HS-5 (cell line): ENCODE measurements around the gene CCDC89.

ENCODE experiments used
- DNase-seq: peaks from one replicate; pipeline ENCODE4 v3.0.0-alpha.2; 2012; ENCODE audit warnings: low read depth

CCDC89 gene

GRCh38 chr11:85685820-85686459, at the start of gene CCDC89:
TSS of gene CCDC89 (minus strand) at chr11:85686195. CDS start at chr11:85686130, 65 bp downstream.
- no peak for DNase-seq

DNA sequence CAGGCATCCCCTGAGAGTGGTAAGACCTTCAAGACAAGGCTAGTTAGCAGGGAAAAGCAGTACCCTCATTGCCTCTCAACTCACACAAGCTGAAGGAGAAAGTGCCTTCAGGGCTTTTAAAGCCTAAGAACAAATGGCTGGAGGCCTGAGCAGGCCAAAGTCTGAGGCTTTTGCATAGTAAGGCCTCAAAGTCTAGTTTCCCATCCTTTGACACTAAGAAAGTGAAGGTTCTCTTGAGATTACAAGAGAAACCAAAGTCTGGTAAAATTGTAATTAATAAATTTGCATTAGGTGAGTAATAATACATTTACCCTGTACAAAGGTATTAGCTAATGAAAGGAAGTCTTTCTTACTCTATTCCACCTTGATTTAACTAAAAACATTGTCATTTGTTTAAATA, 47.0 kb upstream of the CCDC89 start:
- no peak for DNase-seq

DNA sequence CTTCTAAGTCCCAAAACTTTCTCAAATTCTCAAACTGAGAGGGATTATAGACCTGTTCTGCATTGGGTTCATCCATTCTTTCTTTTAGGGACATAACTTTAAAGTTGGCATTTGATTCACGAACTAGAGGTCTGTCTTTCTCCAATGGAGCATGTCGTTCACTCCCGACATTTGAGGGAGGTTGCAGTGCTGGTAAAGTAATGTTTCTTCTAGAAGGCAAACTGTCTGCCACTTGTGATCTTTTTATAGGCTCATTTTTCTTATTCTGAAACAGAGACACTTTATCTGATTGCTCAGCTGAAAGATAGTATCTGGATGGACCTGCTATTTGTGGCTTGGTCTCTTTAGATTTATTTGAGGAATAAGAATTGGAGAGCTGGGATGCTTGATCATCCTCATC, 40.4 kb upstream of the CCDC89 start:
- no peak for DNase-seq

DNA sequence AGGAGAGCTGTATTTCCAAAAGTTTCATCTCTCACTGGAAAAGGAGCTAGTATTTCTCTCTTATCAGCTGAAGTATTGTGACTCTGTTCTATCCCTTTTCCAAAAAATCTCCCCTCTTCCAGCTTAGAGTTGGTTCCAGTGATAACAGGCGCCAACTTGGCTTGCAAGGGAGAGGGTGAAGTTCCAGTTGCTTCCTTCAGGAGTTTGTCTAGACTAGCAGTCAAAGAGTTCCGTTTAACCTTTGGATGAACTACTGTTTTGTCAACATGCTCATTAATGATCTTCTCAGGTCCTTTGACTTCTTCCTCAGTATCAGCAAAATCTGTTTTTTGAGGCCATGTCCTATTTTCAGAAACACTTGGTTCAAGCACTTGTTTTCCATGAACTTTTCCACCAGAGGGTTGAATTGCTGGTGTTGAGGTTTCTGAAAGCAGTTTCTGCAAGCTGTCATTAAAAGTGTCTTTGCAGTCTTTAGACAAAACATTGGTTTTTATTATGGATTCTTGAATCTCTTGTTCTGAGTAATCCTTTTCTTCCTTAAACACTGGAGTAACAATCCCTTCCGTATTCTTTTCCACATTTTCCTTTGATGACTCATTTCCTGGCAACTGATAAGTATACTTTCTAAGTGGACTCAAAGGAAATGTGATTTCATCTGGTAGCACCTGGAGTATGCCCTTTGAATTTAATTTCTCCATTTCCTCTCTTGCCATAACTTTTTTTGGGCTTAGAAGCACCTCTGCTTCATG, 39.7 kb upstream of the CCDC89 start:
- DNase-seq: peak; percentile 94

DNA sequence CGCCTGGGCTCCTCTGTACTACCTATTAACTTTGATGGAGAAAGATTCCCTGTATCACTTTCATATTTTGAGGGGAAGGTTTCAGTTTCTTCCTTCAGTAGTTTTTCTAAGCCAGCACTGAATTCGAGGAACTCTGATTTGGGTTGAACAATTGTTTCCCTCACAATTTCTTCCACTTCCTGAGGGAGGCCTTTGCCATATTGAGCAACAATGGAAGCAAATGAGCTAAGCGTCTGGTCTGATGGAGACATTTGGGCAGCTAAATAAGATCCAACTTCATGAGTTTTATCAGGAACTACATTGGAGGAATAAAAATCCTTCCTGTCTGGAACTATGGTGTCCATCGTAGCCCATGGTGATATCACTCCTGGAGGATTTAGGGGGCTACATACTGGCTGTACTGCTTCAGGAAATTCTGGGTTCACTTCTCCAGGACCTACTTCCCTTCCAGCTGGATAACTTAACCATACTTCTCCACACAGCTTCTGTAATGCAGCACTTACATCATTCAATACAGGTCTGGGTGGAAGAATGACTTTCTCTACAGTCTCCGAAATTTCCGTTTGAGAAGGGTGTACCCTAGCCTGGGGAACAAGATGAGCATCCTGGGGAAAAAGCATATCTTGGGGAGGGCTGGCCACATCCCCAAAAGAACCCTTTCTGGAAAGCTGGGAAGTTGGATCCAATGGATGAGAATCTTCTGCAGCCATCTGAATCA, 38.9 kb upstream of the CCDC89 start:
- DNase-seq: no peak

DNA sequence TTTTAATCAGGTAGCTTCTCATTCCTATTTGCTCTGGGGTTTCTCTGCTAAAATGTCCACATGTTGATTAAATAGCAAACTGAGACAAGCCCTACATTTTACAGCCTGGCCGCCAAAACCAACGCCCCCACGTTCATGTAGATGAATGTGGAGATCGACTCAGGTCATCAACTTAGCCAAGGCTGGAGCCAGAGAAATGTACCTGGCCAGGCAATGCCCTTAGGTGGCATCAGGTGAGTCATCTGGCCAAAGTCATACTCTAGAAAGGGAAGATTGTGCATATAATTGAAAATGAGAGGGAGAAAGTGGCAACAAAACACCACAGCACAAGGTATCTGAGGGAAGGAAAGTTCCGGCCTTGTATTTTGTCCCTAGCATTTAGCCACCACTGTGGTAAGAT, 37.1 kb upstream of the CCDC89 start:
- DNase-seq: no peak

DNA sequence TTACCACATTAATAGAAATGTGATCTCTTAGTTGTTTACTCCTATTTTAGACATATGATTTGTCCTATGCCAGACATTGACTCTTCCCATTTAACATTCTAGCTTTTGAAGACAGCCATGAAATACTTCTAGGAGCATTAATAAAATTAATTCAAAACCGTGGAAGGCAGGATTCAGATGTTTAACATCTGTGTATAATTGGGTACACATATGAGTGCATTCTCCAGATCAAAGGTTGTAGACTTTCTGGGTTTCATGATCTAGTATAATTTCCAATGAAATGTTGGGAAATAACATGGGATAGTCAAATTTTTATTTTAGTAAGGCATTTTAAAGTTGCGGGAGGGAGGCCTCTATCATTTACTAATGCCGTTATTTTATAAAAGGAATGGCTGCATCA, 35.2 kb upstream of the CCDC89 start:
- DNase-seq: no peak

- peak; percentile 99 for DNase-seq
Observed at GRCh38 chr11:85718991-85719807, 33.2 kb upstream of the CCDC89 start.

- no peak for DNase-seq
Observed at GRCh38 chr11:85718126-85718943, 32.3 kb upstream of the CCDC89 start.

- no peak for DNase-seq
Observed at GRCh38 chr11:85717429-85717828, 31.4 kb upstream of the CCDC89 start.

DNA sequence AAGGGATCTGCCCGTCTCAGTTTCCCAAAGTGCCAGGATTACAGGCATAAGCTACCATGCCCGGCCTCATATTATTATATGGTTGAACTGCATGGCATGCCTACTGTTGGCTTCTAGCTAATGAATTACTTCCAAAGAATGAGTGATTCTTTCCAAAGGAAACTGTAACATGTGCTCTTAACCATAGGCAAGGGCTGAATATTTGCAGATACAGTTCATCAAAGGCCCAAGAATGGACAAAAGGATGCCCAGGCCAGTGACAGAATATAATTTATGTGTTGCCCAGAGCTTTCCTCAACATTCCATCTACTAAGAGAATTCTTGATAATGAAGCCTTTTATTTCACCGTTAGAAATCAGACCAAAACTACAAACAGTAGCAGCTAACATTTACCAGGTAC, 27.0 kb upstream of the CCDC89 start:
- DNase-seq: no peak

DNA sequence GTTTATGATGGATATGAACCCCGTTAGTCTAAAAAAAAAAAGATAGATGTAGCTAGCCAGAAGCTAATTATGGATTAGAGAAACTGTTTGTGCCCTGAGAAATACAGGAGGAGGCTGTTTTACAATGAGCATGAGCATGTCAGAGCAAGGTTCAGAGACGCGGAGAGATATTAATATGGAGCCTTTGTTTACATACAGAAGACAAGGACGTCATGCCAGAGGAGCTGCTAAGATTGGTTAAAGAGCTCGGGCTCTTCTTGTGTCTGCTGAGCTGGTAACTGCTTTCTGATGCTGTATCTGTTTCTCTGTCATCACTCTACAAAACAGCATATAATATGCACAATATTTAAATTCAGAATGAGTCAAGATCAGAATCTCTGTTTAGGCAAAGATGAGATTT, 24.9 kb upstream of the CCDC89 start:
- no peak for DNase-seq

DNA sequence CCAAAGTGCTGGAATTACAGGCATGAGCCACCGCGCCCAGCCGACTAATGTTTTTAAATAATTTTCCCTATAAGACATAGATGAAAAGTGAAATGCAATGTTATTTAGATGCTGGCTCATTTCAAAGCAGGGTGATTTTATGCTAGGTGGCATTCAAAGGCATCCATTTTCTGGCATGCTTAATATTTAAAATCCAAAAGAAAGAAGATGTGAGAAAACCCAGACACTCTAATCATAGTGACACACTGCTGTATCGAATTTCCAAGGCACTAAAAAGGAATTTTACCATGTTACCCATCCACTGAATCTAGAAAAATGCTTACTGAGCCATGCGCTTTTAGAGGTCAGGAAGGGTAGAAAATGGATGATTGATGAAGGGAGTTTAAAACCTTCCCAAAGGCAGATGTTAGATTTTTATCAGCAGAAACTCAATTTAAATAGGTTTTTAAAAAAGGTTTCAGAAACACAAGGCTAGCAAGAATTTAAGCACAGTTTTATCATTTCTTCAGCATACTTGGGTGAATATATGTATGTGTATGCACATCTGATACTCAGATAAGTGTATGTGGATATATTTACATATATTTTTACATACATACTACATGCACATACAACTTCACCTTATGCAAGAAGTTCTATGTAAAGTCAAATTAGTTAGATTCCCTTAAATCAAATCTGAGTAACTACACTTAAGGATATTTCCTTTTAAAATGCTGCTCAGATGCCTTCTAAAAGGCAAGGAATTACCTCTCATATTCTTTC, 24.1 kb upstream of the CCDC89 start:
- no peak for DNase-seq

- no peak for DNase-seq
Observed at GRCh38 chr11:85705800-85706199, 19.8 kb upstream of the CCDC89 start.

DNA sequence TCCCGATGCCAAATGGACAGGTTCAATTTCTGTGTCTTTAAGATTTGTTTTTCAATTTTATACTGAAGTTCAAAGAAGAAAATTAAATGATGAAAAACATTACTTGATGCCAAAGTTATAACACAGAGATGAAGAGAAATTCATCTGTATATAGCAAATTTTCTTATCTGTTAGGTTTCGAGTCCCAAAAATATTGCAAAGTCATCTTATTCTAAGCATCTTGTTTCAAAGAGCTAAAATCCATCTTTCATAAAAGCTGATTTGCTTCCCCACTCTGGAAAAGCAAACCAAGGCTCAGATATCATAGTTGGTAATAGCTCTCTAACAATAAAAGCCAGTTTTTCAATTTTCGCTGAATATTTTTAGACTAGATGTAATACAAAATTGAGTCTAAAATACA, 19.0 kb upstream of the CCDC89 start:
- no peak for DNase-seq

GRCh38 chr11:85699957-85700741, 14.2 kb upstream of the CCDC89 start:
- no peak for DNase-seq

DNA sequence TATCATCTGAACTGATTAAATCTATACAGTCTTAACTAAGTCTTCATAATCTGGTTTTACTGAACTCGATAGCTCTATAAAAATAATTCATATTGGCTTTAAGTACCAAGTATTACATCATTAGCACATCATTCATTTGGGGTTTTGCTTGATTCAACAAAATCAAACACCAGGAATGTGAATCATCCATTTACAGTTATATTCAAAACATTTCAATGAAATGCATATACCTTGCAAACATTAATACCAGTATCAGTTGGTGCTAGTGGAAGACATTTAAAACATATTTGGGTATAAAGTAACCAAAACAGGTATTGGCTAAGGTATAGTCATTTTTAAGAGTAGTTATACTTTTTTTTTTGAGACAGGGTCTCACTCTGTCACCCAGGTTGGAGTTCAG, 12.2 kb upstream of the CCDC89 start:
- no peak for DNase-seq

- no peak for DNase-seq
Observed at GRCh38 chr11:85697747-85698146, 11.8 kb upstream of the CCDC89 start.

GRCh38 chr11:85695546-85695945, 9.6 kb upstream of the CCDC89 start:
- DNase-seq: no peak
